H1 (cell line): ENCODE measurements around the gene NADSYN1. TPM values are rescaled to one million over a fixed set of nuclear protein-coding genes. Genes with fewer than 3 reads are reported as not detected.

Experiments
- CTCF ChIA-PET: fragments of 300-600 bp; sonication (Branson Sonifier 250); formaldehyde crosslinking; loops from one replicate; lab custom pipeline; 2021; ENCODE audit not compliant: partially characterized antibody; lab: Charles Lee
- POLR2A ChIA-PET: fragments of 300-600 bp; sonication (Branson Sonifier 250); formaldehyde crosslinking; loops from one replicate; lab custom pipeline; 2021; ENCODE audit warnings: inconsistent platforms; ENCODE audit not compliant: partially characterized antibody; lab: Charles Lee
- DNase-seq, 2 experiments: peaks; one replicate each; pipeline versions ENCODE4 v3.0.0 to v3.0.0-alpha.2; 2010 to 2022; ENCODE audit warnings: low spot score in 2 of 2, low read depth in 1 of 2, mixed read lengths in 1 of 2
- FAIRE-seq: peaks from 2 replicates; lab custom pipeline; 2011; peaks lifted over from hg19 to GRCh38; lab: Jason Lieb, UNC
- H2AFZ ChIP-seq: 2 replicates; pipeline ENCODE4 v1.8.1; 2012; ENCODE audit warnings: low read length, inconsistent platforms
- H2AK5ac ChIP-seq: 2 replicates; pipeline ENCODE4 v1.6.1; 2013; ENCODE audit warnings: low read depth, low read length
- H2BK120ac ChIP-seq: replicated peaks from 2 replicates; pipeline ENCODE3; 2013; ENCODE audit warnings: low read depth, low read length, inconsistent platforms
- H2BK12ac ChIP-seq: 2 replicates; pipeline ENCODE4 v1.6.1; 2013; ENCODE audit warnings: low read depth, low read length
- H2BK15ac ChIP-seq: 2 replicates; pipeline ENCODE4 v1.6.1; 2013; ENCODE audit warnings: low read length
- H2BK20ac ChIP-seq: 2 replicates; pipeline ENCODE4 v1.6.1; 2013; ENCODE audit warnings: low read length
- H2BK5ac ChIP-seq: 2 replicates; pipeline ENCODE4 v1.6.1; 2013; ENCODE audit warnings: low read depth, low read length
- H3K14ac ChIP-seq: 2 replicates; pipeline ENCODE4 v1.6.1; 2013; ENCODE audit warnings: inconsistent platforms; ENCODE audit not compliant: insufficient read length
- H3K18ac ChIP-seq: 2 replicates; pipeline ENCODE4 v1.6.1; 2013; ENCODE audit warnings: low read length; ENCODE audit errors: extremely low read depth
- H3K23ac ChIP-seq: 2 replicates; pipeline ENCODE4 v1.6.1; 2013; ENCODE audit warnings: inconsistent platforms; ENCODE audit not compliant: insufficient read length
- H3K23me2 ChIP-seq: 2 replicates; pipeline ENCODE4 v1.6.1; 2013; ENCODE audit warnings: low read depth, low read length
- H3K27ac ChIP-seq: 2 replicates; pipeline ENCODE4 v1.6.1; 2011; ENCODE audit warnings: low read depth, low read length, inconsistent platforms
- H3K27me3 ChIP-seq, 4 experiments: replicated peaks in 1 of 4; 1 replicate in 1 of 4; 2 replicates in 3 of 4; pipeline versions ENCODE4 v1.6.1 to v1.8.1; 2011 to 2013; ENCODE audit warnings: low read length in 3 of 4, mild to moderate bottlenecking in 3 of 4, inconsistent platforms in 2 of 4, mixed read lengths in 2 of 4, moderate library complexity in 1 of 4; ENCODE audit not compliant: control insufficient read depth in 3 of 4, insufficient read depth in 3 of 4; ENCODE audit errors: extremely low read depth in 1 of 4
- H3K36me3 ChIP-seq, 4 experiments: 2 replicates each; pipeline versions ENCODE4 v1.6.1 to v1.8.1; 2011 to 2013; ENCODE audit warnings: mild to moderate bottlenecking in 4 of 4, low read length in 3 of 4, moderate library complexity in 2 of 4, control low read depth in 1 of 4, inconsistent platforms in 1 of 4; ENCODE audit not compliant: insufficient read depth in 4 of 4, control insufficient read depth in 2 of 4
- H3K4ac ChIP-seq: replicated peaks from 2 replicates; pipeline ENCODE3; 2013; ENCODE audit warnings: low read length, low read depth, mixed read lengths, inconsistent platforms; ENCODE audit not compliant: insufficient read length
- H3K4me1 ChIP-seq, 4 experiments: replicated peaks in 1 of 4; 1 replicate in 1 of 4; 2 replicates in 3 of 4; pipeline versions ENCODE4 v1.6.1 to v1.8.1; 2011 to 2013; ENCODE audit warnings: low read length in 3 of 4, inconsistent platforms in 2 of 4, mixed read lengths in 1 of 4; ENCODE audit not compliant: insufficient read depth in 4 of 4, control insufficient read depth in 3 of 4
- H3K4me2 ChIP-seq, 2 experiments: 2 replicates each; pipeline versions ENCODE4 v1.6.1 to v1.8.1; 2011 to 2013; ENCODE audit warnings: low read depth in 2 of 2, low read length in 2 of 2, control low read depth in 1 of 2, inconsistent platforms in 1 of 2, mild to moderate bottlenecking in 1 of 2; ENCODE audit not compliant: insufficient read depth in 1 of 2
- H3K4me3 ChIP-seq, 4 experiments: fragments of 200-600, 300-600 bp in 1 of 4; sonication (generic), shearing (Covaris generic), sonication (Bioruptor Twin) in 1 of 4; 2 replicates each; pipeline versions ENCODE4 v1.5.1 to v1.8.1; 2011 to 2016; ENCODE audit warnings: low read length in 4 of 4, low read depth in 3 of 4, control low read depth in 2 of 4, inconsistent platforms in 2 of 4, mild to moderate bottlenecking in 2 of 4, mixed read lengths in 1 of 4, moderate library complexity in 1 of 4; ENCODE audit not compliant: insufficient read depth in 2 of 4; ENCODE audit errors: extremely low read depth in 1 of 4
- H3K56ac ChIP-seq: replicated peaks from 2 replicates; pipeline ENCODE3; 2013; ENCODE audit warnings: low read depth, mild to moderate bottlenecking, mixed read lengths, low read length, inconsistent platforms; ENCODE audit not compliant: insufficient read length
- H3K79me1 ChIP-seq: 2 replicates; pipeline ENCODE4 v1.6.1; 2013; ENCODE audit warnings: low read depth, low read length, control low read depth
- H3K79me2 ChIP-seq, 2 experiments: 2 replicates each; pipeline versions ENCODE4 v1.6.1 to v1.8.1; 2012 to 2013; ENCODE audit warnings: low read length in 2 of 2, mild to moderate bottlenecking in 2 of 2, inconsistent platforms in 1 of 2; ENCODE audit not compliant: insufficient read depth in 2 of 2, control insufficient read depth in 1 of 2
- H3K9ac ChIP-seq, 4 experiments: replicated peaks in 1 of 4; 1 replicate in 1 of 4; 2 replicates in 3 of 4; pipeline versions ENCODE4 v1.6.1 to v1.8.1; 2011 to 2013; ENCODE audit warnings: low read depth in 3 of 4, low read length in 3 of 4, control low read depth in 2 of 4, mild to moderate bottlenecking in 2 of 4, moderate library complexity in 2 of 4, inconsistent platforms in 1 of 4; ENCODE audit errors: extremely low read depth in 1 of 4
- H3K9me3 ChIP-seq, 2 experiments: 2 replicates each; pipeline versions ENCODE4 v1.6.1 to v1.8.1; 2012 to 2013; ENCODE audit warnings: mild to moderate bottlenecking in 2 of 2, moderate library complexity in 2 of 2, control low read depth in 1 of 2, inconsistent platforms in 1 of 2, low read depth in 1 of 2, low read length in 1 of 2, mixed read lengths in 1 of 2; ENCODE audit not compliant: insufficient read depth in 2 of 2
- H4K20me1 ChIP-seq, 2 experiments: replicated peaks in 1 of 2; 2 replicates each; pipeline versions ENCODE3 to v1.8.1; 2011 to 2013; ENCODE audit warnings: inconsistent platforms in 2 of 2, low read length in 2 of 2, mild to moderate bottlenecking in 1 of 2; ENCODE audit not compliant: insufficient read depth in 2 of 2, control insufficient read depth in 1 of 2
- H4K5ac ChIP-seq: 2 replicates; pipeline ENCODE4 v1.6.1; 2013; ENCODE audit warnings: low read length, low read depth, mixed read lengths, inconsistent platforms; ENCODE audit not compliant: insufficient read length
- H4K8ac ChIP-seq: 2 replicates; pipeline ENCODE4 v1.8.0; 2013; ENCODE audit warnings: mild to moderate bottlenecking, moderate library complexity, low read length, inconsistent platforms; ENCODE audit not compliant: insufficient read depth; ENCODE audit errors: extremely low read depth
- H4K91ac ChIP-seq: replicated peaks from 2 replicates; pipeline ENCODE3; 2013; ENCODE audit warnings: low read length, mixed read lengths, inconsistent platforms; ENCODE audit not compliant: insufficient read length
- RNF2 ChIP-seq: fragments of 200-900, 300-1000 bp; sonication (generic); IDR thresholded peaks from 2 replicates; pipeline ENCODE4 v1.7.1; 2016; ENCODE audit warnings: borderline replicate concordance, low read depth, mild to moderate bottlenecking, antibody characterized with exemption, low read length; ENCODE audit not compliant: poor library complexity, severe bottlenecking; ENCODE audit errors: missing control alignments
- TEAD4 ChIP-seq: IDR thresholded peaks from 2 replicates; pipeline ENCODE4 v1.6.1; 2012; ENCODE audit warnings: low read depth, low read length, inconsistent platforms, mixed read lengths
- WGBS, 2 experiments: shearing (Covaris generic) in 1 of 2; methylation state at CpG; one replicate each; pipeline versions ENCODE4 v1.1.6 to v1.1.7; 2013 to 2015; ENCODE audit warnings: low lambda C conversion rate in 2 of 2, mixed read lengths in 2 of 2, inconsistent platforms in 1 of 2, low coverage in 1 of 2, missing lambda C conversion rate in 1 of 2; ENCODE audit not compliant: insufficient replicate concordance in 2 of 2, insufficient coverage in 1 of 2, insufficient read length in 1 of 2; ENCODE audit errors: extremely low coverage in 1 of 2, missing lambda C conversion rate in 1 of 2; 5-methylcytosine and 5-hydroxymethylcytosine counted together
- polyA plus RNA-seq, 7 experiments: library from polyadenylated mRNA; depleted of rRNA in 3 of 7; stranded (reverse) in 5 of 7; unstranded in 2 of 7; fragments of >200 nt in 5 of 7; fragments of 200-250 nt in 2 of 7; gene quantifications; 1 replicate in 5 of 7; 2 replicates in 1 of 7; 4 replicates in 1 of 7; pipeline versions ENCODE4 v1.2.1 to v1.2.3, GENCODE V29; 2011 to 2013; ENCODE audit warnings: missing spikeins in 2 of 7, mixed read lengths in 2 of 7
- total RNA-seq: library from RNA; stranded (reverse); fragmentation: NEBNext Ultra II Directional; extraction: Animal tissue kit (Norgen Biotek cat#: 25700); gene quantifications from 2 replicates; pipeline ENCODE4 v1.2.1, GENCODE V29; 2021

Gene NADSYN1
- total and polyA plus RNA-seq, 2 of the 8 experiments (the other 6 are each of a cell fraction or from before 2014, with no cell fraction given): 38.3 to 38.6 TPM

DNA sequence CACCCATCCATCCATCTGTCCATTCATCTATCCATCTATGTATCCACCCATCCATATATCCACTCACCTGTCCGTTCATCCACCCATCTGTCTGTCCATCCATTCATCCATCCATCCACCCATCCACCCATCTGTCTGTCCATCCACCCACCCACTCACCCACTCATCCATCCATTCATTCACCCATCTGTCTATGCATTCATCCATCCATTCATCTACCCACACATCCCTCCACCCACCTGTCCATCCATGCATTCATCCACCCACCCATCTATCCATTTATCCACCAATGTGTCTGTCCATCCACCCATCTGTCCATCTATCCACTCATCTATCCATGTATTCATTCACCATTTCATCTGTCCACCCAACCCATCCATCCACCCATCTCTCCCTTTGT, 33.3 kb downstream of the NADSYN1 start:
- no peak overlapping the region for H2BK5ac ChIP-seq
- H2AFZ ChIP-seq: no peak overlapping the region
- no peak overlapping the region for H3K56ac ChIP-seq
- DNase-seq: no peak
- H3K9me3 ChIP-seq: no peaks in the 10 kb centered on the region
- H3K14ac ChIP-seq: no peak overlapping the region
- H3K36me3 ChIP-seq: peaks cover 7 to 28% (median 22%) of the 10 kb centered on the region in 4 experiments; a peak in 7 of 8 replicates
- H3K4ac ChIP-seq: no peak overlapping the region
- no peak overlapping the region for H2BK120ac ChIP-seq
- H2BK20ac ChIP-seq: no peak overlapping the region
- no peak overlapping the region for H3K9ac ChIP-seq
- no peak overlapping the region for H2BK15ac ChIP-seq
- no peaks in the 10 kb centered on the region for H3K79me2 ChIP-seq
- no peak overlapping the region for H3K27ac ChIP-seq
- no peak overlapping the region for H4K8ac ChIP-seq
- peaks cover 4 to 16% of the 10 kb centered on the region in 2 experiments for H4K20me1 ChIP-seq
- no peak overlapping the region for H4K91ac ChIP-seq
- peaks cover 4% of the 10 kb centered on the region; the same call in 1 of the 2 replicates for H3K23me2 ChIP-seq
- no peak overlapping the region for H3K4me3 ChIP-seq
- POLR2A ChIA-PET: no interaction called here
- TF ChIP-seq TEAD4 (no peak), RNF2 (no peak)
- H3K23ac ChIP-seq: no peak overlapping the region
- no peak for FAIRE-seq
- H2BK12ac ChIP-seq: no peak overlapping the region
- CTCF ChIA-PET: no interaction called here
- H3K18ac ChIP-seq: no peak overlapping the region
- no peaks in the 10 kb centered on the region for H3K4me1 ChIP-seq
- no peak overlapping the region for H4K5ac ChIP-seq
- H3K27me3 ChIP-seq: no peaks in the 10 kb centered on the region
- 100% methylated on average over 1 of the region's 1 CpG; no CpG with 5 or more reads in 1 of the 2 experiments for WGBS, 2 experiments
- H3K79me1 ChIP-seq: no peaks in the 10 kb centered on the region
- no peak overlapping the region for H2AK5ac ChIP-seq
- no peak overlapping the region for H3K4me2 ChIP-seq
